ENCODE measurements around the gene MICAL3. TPM values are rescaled to one million over a fixed set of nuclear protein-coding genes. Genes with fewer than 3 reads are reported as not detected.

MICAL3 gene
- total and polyA plus RNA-seq, 2 of the 8 experiments (the other 6 are each of a cell fraction or from before 2014, with no cell fraction given), result 8.3 to 41.8 TPM

- Histone ChIP-seq H3K9ac (replicated peaks in 1 of 4; ENCODE audit: extremely low read depth in 1 of 4, low read depth in 3 of 4, low read length in 3 of 4) (no peak overlapping the region), H3K36me3 (ENCODE audit: control insufficient read depth in 2 of 4, insufficient read depth in 4 of 4, low read length in 3 of 4) (no peaks in the 10 kb centered on the region), H3K9me3 (ENCODE audit: insufficient read depth in 2 of 2, low read depth in 1 of 2, low read length in 1 of 2) (no peaks in the 10 kb centered on the region), H2BK12ac (ENCODE audit: low read depth, low read length) (no peak overlapping the region), H3K56ac (replicated peaks; ENCODE audit: insufficient read length, low read depth, low read length) (no peak overlapping the region), H3K79me1 (ENCODE audit: low read depth, low read length) (no peaks in the 10 kb centered on the region), H2BK5ac (ENCODE audit: low read depth, low read length) (no peak overlapping the region), H2BK15ac (ENCODE audit: low read length) (no peak overlapping the region), H3K4me3 (ENCODE audit: extremely low read depth in 1 of 4, insufficient read depth in 2 of 4, low read depth in 3 of 4, low read length in 4 of 4) (no peak overlapping the region), H3K4me2 (ENCODE audit: insufficient read depth in 1 of 2, low read depth in 2 of 2, low read length in 2 of 2) (no peak overlapping the region), H3K27me3 (replicated peaks in 1 of 4; ENCODE audit: control insufficient read depth in 3 of 4, extremely low read depth in 1 of 4, insufficient read depth in 3 of 4, low read length in 3 of 4) (no peaks in the 10 kb centered on the region; a peak in 1 of 7 replicates), H3K27ac (ENCODE audit: low read depth, low read length) (no peak overlapping the region), H2AK5ac (ENCODE audit: low read depth, low read length) (no peak overlapping the region), H4K20me1 (replicated peaks in 1 of 2; ENCODE audit: control insufficient read depth in 1 of 2, insufficient read depth in 2 of 2, low read length in 2 of 2) (no peaks in the 10 kb centered on the region), H3K23ac (ENCODE audit: insufficient read length) (no peak overlapping the region), H3K4me1 (replicated peaks in 1 of 4; ENCODE audit: control insufficient read depth in 3 of 4, insufficient read depth in 4 of 4, low read length in 3 of 4) (no peaks in the 10 kb centered on the region), H2AFZ (ENCODE audit: low read length) (no peak overlapping the region), H3K14ac (ENCODE audit: insufficient read length) (no peak overlapping the region), H2BK120ac (replicated peaks; ENCODE audit: low read depth, low read length) (no peak overlapping the region), H4K91ac (replicated peaks; ENCODE audit: insufficient read length, low read length) (no peak overlapping the region), H3K79me2 (ENCODE audit: control insufficient read depth in 1 of 2, insufficient read depth in 2 of 2, low read length in 2 of 2) (no peaks in the 10 kb centered on the region), H4K5ac (ENCODE audit: insufficient read length, low read depth, low read length) (no peak overlapping the region), H3K18ac (ENCODE audit: extremely low read depth, low read length) (no peak overlapping the region), H2BK20ac (ENCODE audit: low read length) (no peak overlapping the region), H4K8ac (ENCODE audit: extremely low read depth, insufficient read depth, low read length) (no peak overlapping the region), H3K23me2 (ENCODE audit: low read depth, low read length) (no peaks in the 10 kb centered on the region), H3K4ac (replicated peaks; ENCODE audit: insufficient read length, low read depth, low read length) (no peak overlapping the region)
- WGBS, 2 experiments (ENCODE audit: extremely low coverage in 1 of 2, insufficient coverage in 1 of 2, insufficient read length in 1 of 2, insufficient replicate concordance in 2 of 2, low coverage in 1 of 2, low lambda C conversion rate in 2 of 2, missing lambda C conversion rate in 1 of 2), result 89% methylated on average over 9 of the region's 9 CpGs; no CpG with 5 or more reads in 1 of the 2 experiments
- DNase-seq (ENCODE audit: low read depth in 1 of 2, low spot score in 2 of 2), result no peak
- CTCF ChIA-PET (ENCODE audit: partially characterized antibody), result interaction anchor here (0.6 to 1.4 kb wide), 5 partner anchors 8 to 137 kb away, joined by 3 to 5 read pairs (median 3); no protein-coding TSS in a partner anchor
- POLR2A ChIA-PET (ENCODE audit: partially characterized antibody), result no interaction called here
- no peak for FAIRE-seq
- TF ChIP-seq SP4 (IDR thresholded peaks at IDR 0.05; ENCODE audit: low read length) (no peak), HDAC2 (IDR thresholded peaks at IDR 0.05; ENCODE audit: borderline replicate concordance in 1 of 2, low read depth in 2 of 2, low read length in 2 of 2) (no peak), CREB1 (IDR thresholded peaks at IDR 0.05) (no peak), SAP30 (IDR thresholded peaks at IDR 0.05; ENCODE audit: insufficient read depth, insufficient replicate concordance, low read length) (no peak), BACH1 (IDR thresholded peaks at IDR 0.05; ENCODE audit: low read length) (no peak), SIRT6 (IDR thresholded peaks at IDR 0.05; ENCODE audit: low read length) (no peak), SUZ12 (IDR thresholded peaks at IDR 0.05; ENCODE audit: low read length) (no peak), SIN3A (conservative IDR thresholded peaks at IDR 0.05 in 1 of 2, IDR thresholded peaks at IDR 0.05 in 1 of 2; ENCODE audit: low read depth in 1 of 2, low read length in 2 of 2) (no peak), BCL11A (IDR thresholded peaks at IDR 0.05; ENCODE audit: low read depth in 2 of 2, low read length in 2 of 2) (no peak), ASH2L (IDR thresholded peaks at IDR 0.05; ENCODE audit: low read length) (no peak), RAD21 (IDR thresholded peaks at IDR 0.05 in 1 of 2, conservative IDR thresholded peaks at IDR 0.05 in 1 of 2; ENCODE audit: low read depth in 2 of 2, low read length in 2 of 2) (no peak), TAF7 (optimal IDR thresholded peaks at IDR 0.05; ENCODE audit: borderline replicate concordance, low read depth, low read length) (no peak), NRF1 (IDR thresholded peaks at IDR 0.05; ENCODE audit: low read depth, low read length) (no peak), CHD1 (IDR thresholded peaks at IDR 0.05; ENCODE audit: low read depth, low read length) (no peak)
Measured at GRCh38 chr22:18048041-18048440, 23.7 kb upstream of the MICAL3 start.
